Ascending aorta (tissue), 2 donors: ENCODE measurements around the gene STXBP6. TPM values are rescaled to one million over a fixed set of nuclear protein-coding genes. Genes with fewer than 3 reads are reported as not detected.

ENCODE experiments used
- DNase-seq, 2 donors: peaks; one replicate each; pipeline ENCODE4 v3.0.0-alpha.2; 2019; ENCODE audit warnings: low spot score in 2 of 2
- H3K27ac ChIP-seq, 2 donors: fragments of 200-600 bp; sonication (generic); one replicate each; pipeline ENCODE4 v1.5.1; 2016 to 2017; ENCODE audit warnings: mild to moderate bottlenecking in 1 of 2
- H3K27me3 ChIP-seq: fragments of 200-600 bp; sonication (generic); one replicate; pipeline ENCODE4 v1.5.1; 2017
- H3K36me3 ChIP-seq, 2 donors: fragments of 200-600 bp; sonication (generic); one replicate each; pipeline ENCODE4 v1.5.1; 2016
- H3K4me1 ChIP-seq, 2 donors: fragments of 200-600 bp; sonication (generic); one replicate each; pipeline ENCODE4 v1.5.1; 2016 to 2017; ENCODE audit warnings: mild to moderate bottlenecking in 1 of 2
- H3K4me3 ChIP-seq, 2 donors: fragments of 200-600 bp; sonication (generic); one replicate each; pipeline ENCODE4 v1.5.1; 2016 to 2017; ENCODE audit warnings: mild to moderate bottlenecking in 1 of 2
- H3K9me3 ChIP-seq, 2 donors: fragments of 200-600 bp; sonication (generic); one replicate each; pipeline ENCODE4 v1.5.1; 2016
- intact Hi-C: fragments of 100-400 bp; cut with DNase I; formaldehyde crosslinking; loops from one replicate; pipeline ENCODE4 v1.15.1; 2023
- total RNA-seq: library from RNA; depleted of rRNA; stranded (reverse); fragments of >200 nt; gene quantifications from one replicate; pipeline ENCODE4 v1.1.0, GENCODE V29; 2016
- TF ChIP-seq, protein P1 (sequence below), 3 experiments: fragments of 200-600 bp in 2 of 3; fragments of 450-650 bp in 1 of 3; sonication (generic) in 2 of 3; IDR thresholded peaks; one replicate each; pipeline ENCODE4 v1.5.1; 2016 to 2019; ENCODE audit warnings: antibody characterized with exemption in 3 of 3, mild to moderate bottlenecking in 1 of 3, moderate library complexity in 1 of 3

Gene STXBP6
- total RNA-seq, 1 donor from 2014 or later, result 0.21 TPM

DNA sequence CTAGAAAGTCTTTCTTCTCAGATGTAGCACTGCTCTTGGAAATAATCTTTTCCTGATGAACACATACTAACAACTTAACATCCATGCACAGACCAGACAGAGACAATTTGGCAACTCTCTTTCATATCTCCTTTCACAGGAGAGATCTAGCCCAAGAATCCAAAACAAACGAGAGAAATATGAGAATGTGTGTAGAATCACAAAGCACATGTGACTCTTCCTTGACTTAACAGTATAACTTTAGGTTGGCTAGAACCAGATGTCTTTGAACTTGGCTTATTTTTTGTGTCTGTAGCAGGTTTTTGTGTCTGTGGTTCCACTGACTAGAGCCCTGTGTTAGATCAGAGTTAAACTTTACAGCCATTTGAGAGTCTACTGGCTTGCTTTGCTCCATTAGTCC lies 114.2 kb downstream of the STXBP6 start:
- H3K36me3 ChIP-seq, result no peaks in the 10 kb centered on the region
- no peaks in the 10 kb centered on the region for H3K27me3 ChIP-seq
- no peak overlapping the region for H3K4me3 ChIP-seq
- no peak overlapping the region for H3K27ac ChIP-seq
- intact Hi-C loops, result no loop called here
- no peaks in the 10 kb centered on the region for H3K4me1 ChIP-seq
- no peaks in the 10 kb centered on the region for H3K9me3 ChIP-seq
- no peak for DNase-seq
- TF ChIP-seq, protein P1, sequence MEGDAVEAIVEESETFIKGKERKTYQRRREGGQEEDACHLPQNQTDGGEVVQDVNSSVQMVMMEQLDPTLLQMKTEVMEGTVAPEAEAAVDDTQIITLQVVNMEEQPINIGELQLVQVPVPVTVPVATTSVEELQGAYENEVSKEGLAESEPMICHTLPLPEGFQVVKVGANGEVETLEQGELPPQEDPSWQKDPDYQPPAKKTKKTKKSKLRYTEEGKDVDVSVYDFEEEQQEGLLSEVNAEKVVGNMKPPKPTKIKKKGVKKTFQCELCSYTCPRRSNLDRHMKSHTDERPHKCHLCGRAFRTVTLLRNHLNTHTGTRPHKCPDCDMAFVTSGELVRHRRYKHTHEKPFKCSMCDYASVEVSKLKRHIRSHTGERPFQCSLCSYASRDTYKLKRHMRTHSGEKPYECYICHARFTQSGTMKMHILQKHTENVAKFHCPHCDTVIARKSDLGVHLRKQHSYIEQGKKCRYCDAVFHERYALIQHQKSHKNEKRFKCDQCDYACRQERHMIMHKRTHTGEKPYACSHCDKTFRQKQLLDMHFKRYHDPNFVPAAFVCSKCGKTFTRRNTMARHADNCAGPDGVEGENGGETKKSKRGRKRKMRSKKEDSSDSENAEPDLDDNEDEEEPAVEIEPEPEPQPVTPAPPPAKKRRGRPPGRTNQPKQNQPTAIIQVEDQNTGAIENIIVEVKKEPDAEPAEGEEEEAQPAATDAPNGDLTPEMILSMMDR (IDR thresholded peaks at IDR 0.05), result no peak

DNA sequence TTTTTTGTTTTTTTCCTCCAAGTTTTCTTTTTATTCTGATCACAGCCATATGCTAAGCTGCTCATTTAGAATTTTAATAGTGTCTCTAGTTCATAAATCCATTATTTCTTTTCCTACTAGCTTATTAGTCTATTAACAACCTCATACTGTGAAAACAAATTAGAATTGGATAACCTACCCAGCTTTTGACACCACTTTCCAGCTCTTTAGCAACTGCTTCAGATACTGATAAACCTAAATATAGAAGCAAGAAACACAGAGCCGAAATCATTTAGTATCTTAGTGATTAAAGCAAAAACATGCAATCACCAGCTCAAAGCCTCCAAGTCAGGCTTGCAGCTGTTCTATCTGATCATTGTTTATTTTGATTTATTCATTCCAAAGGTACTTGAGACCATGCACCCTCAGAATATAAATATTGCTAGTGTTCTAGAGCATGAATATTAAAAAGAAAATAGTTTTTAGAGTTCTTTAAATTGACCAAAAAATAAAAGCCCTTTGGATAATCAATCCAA lies 121.5 kb downstream of the STXBP6 start:
- H3K4me1 ChIP-seq, result no peaks in the 10 kb centered on the region
- no peaks in the 10 kb centered on the region for H3K36me3 ChIP-seq
- no peak overlapping the region for H3K27ac ChIP-seq
- H3K4me3 ChIP-seq, result no peak overlapping the region
- TF ChIP-seq, protein P1 (IDR thresholded peaks at IDR 0.05), result no peak
- H3K27me3 ChIP-seq, result no peaks in the 10 kb centered on the region
- DNase-seq, result no peak
- H3K9me3 ChIP-seq, result no peaks in the 10 kb centered on the region
- intact Hi-C loops, result no loop called here

DNA sequence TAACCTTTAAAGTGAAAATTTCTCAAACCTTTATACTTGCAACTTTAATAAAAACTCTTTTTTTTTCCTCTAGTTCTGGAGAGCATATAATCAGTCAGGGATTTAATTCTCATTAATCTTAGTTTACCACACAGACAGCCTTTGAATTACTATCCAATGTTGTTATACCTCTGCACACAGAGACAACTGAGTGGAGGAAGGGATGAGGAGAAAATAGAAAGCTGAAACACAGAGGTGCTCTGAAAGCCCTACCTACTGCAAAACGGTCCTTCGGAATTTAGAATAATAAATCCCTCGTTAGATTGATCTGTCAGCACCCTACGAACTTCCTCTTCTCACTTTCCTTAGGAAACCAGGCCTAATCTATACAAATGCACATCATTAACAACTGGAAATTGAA lies 122.1 kb downstream of the STXBP6 start:
- Histone ChIP-seq H3K4me3 (no peak overlapping the region), H3K27me3 (no peaks in the 10 kb centered on the region), H3K4me1 (no peaks in the 10 kb centered on the region), H3K27ac (no peak overlapping the region), H3K36me3 (no peaks in the 10 kb centered on the region), H3K9me3 (no peaks in the 10 kb centered on the region)
- TF ChIP-seq, protein P1 (IDR thresholded peaks at IDR 0.05), result no peak
- intact Hi-C loops, result no loop called here
- no peak for DNase-seq

DNA sequence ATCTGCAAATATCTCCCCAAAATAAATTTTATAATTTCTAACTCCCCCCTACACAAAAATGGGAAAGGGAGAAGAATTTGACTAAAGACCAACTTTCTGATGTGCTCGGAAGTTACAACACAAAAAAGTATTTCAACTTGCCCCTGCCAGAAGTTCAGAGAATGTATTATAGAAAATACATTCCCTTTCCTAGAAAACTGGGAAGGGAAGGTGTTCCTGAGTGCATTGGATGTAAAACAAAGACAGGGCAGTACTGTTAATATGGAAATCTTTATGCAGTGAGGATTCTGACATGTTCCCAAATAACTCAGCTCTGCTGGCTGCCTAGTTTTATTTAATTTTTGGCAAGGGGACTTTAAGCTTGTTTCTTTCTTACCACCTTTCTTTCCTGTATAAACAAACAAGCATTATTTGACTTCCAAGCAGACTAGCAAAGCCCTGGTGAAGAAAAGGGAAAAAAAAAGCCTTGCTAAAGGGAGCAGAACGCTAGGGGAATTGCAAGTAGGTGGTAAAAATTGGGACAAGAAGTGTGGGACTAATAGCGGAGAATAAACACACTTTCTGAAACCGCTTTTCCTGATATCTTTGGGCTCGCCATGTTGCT lies 124.1 kb downstream of the STXBP6 start:
- no peak for DNase-seq
- Histone ChIP-seq H3K9me3 (no peaks in the 10 kb centered on the region), H3K36me3 (no peaks in the 10 kb centered on the region), H3K27ac (no peak overlapping the region), H3K4me3 (no peak overlapping the region), H3K27me3 (no peaks in the 10 kb centered on the region), H3K4me1 (no peaks in the 10 kb centered on the region)
- TF ChIP-seq, protein P1 (IDR thresholded peaks at IDR 0.05), result no peak
- intact Hi-C loops, result no loop called here

DNA sequence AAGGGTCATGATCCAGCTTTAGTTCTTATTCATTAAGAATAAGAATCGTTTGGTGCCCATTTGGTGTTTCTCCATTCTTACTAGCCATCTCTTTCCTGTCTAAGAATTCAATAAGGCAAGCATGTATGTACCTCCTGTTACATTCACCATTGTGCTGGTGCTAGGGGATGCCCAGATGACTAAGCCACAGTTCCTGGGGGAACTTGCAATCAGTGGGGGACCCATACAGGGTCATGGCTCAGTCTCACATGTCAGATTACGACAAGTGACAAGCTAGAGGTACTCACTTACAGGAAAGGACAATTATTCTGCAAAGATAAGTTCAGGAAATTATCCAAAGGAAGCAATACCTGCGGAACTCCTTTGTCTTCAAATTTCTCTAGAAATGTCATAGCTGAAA lies 125.4 kb downstream of the STXBP6 start:
- no peaks in the 10 kb centered on the region for H3K27me3 ChIP-seq
- no peak overlapping the region for H3K4me3 ChIP-seq
- no peaks in the 10 kb centered on the region for H3K36me3 ChIP-seq
- no peak for DNase-seq
- H3K27ac ChIP-seq, result no peak overlapping the region
- TF ChIP-seq, protein P1 (IDR thresholded peaks at IDR 0.05), result no peak
- intact Hi-C loops, result no loop called here
- H3K9me3 ChIP-seq, result no peaks in the 10 kb centered on the region
- no peaks in the 10 kb centered on the region for H3K4me1 ChIP-seq

DNA sequence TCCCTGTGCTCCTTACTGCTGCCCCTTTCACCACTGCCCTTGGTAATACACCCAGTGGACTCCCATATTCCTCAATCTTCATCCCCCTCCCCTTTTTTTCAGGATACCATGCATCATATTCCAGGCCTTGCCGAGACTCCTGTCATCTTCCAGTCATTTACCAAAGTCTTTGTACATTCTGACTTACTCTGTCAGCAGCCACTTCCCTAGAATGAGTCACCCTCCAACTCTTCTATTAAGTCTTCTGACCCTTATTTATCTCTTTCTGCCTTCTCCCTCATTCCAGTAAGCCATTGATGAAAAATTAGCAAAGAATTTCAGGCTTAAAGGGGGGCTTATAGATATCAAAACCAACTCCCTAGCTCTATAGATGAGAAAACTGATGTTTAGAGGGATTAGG lies 128.0 kb downstream of the STXBP6 start:
- H3K9me3 ChIP-seq, result no peaks in the 10 kb centered on the region
- no peak overlapping the region for H3K27ac ChIP-seq
- no peak overlapping the region for H3K4me3 ChIP-seq
- no peaks in the 10 kb centered on the region for H3K36me3 ChIP-seq
- no peaks in the 10 kb centered on the region for H3K27me3 ChIP-seq
- H3K4me1 ChIP-seq, result no peaks in the 10 kb centered on the region
- no peak for DNase-seq
- intact Hi-C loops, result no loop called here
- TF ChIP-seq, protein P1 (IDR thresholded peaks at IDR 0.05), result no peak
